Type B pancreatic cell (in vitro differentiated cells): ENCODE measurements around the gene EMID1. TPM values are rescaled to one million over a fixed set of nuclear protein-coding genes. Genes with fewer than 3 reads are reported as not detected.

ENCODE experiments used
- DNase-seq: peaks from one replicate; pipeline ENCODE4 v3.0.0; 2021; ENCODE audit warnings: mixed read lengths; ENCODE audit not compliant: unreplicated experiment; ENCODE audit errors: extremely low spot score
- H3K27ac Mint-ChIP-seq: 2 replicates; pipeline ENCODE4 v1.8.0; 2021; ENCODE audit warnings: mild to moderate bottlenecking, mixed read lengths
- H3K27me3 Mint-ChIP-seq: 2 replicates; pipeline ENCODE4 v1.8.0; 2021; ENCODE audit warnings: mixed read lengths
- H3K36me3 Mint-ChIP-seq: 2 replicates; pipeline ENCODE4 v1.8.0; 2021; ENCODE audit warnings: mixed read lengths
- H3K4me1 Mint-ChIP-seq: one replicate; pipeline ENCODE4 v1.8.0; 2021; ENCODE audit warnings: mixed read lengths; ENCODE audit not compliant: unreplicated experiment
- H3K4me3 Mint-ChIP-seq: 2 replicates; pipeline ENCODE4 v1.8.0; 2021; ENCODE audit warnings: mild to moderate bottlenecking, mixed read lengths
- H3K9me3 Mint-ChIP-seq: 2 replicates; pipeline ENCODE4 v1.8.0; 2021; ENCODE audit warnings: mixed read lengths
- CTCF ChIP-seq: fragments of 200-600 bp; sonication (generic); conservative IDR thresholded peaks from 2 replicates; pipeline ENCODE4 v1.5.0; 2021; ENCODE audit warnings: antibody characterized with exemption, mild to moderate bottlenecking
- total RNA-seq: library from RNA; stranded (reverse); gene quantifications from 2 replicates; pipeline ENCODE4 v1.2.1, GENCODE V29; 2021; ENCODE audit warnings: low replicate concordance

The EMID1 gene
- total RNA-seq, 1 donor from 2014 or later: 11.4 TPM

- Mint-ChIP-seq H3K36me3 (peaks cover 32% of the 10 kb centered on the region), H3K4me1 (no peaks in the 10 kb centered on the region), H3K9me3 (no peaks in the 10 kb centered on the region), H3K27ac (peak overlapping the region; percentile 44), H3K4me3 (no peak overlapping the region), H3K27me3 (no peaks in the 10 kb centered on the region)
- DNase-seq: no peak
- no peak for TF ChIP-seq CTCF
Measured at GRCh38 chr22:29300807-29301601, 95.3 kb downstream of the EMID1 start.

- Mint-ChIP-seq H3K4me1 (no peaks in the 10 kb centered on the region), H3K27ac (no peak overlapping the region), H3K4me3 (no peak overlapping the region), H3K27me3 (no peaks in the 10 kb centered on the region), H3K9me3 (no peaks in the 10 kb centered on the region), H3K36me3 (peaks cover 28% of the 10 kb centered on the region)
- no peak for TF ChIP-seq CTCF
- no peak for DNase-seq
Measured at GRCh38 chr22:29301716-29302401, 96.2 kb downstream of the EMID1 start.

- Mint-ChIP-seq H3K27ac (no peak overlapping the region), H3K27me3 (no peaks in the 10 kb centered on the region), H3K36me3 (peaks cover 25% of the 10 kb centered on the region), H3K9me3 (no peaks in the 10 kb centered on the region), H3K4me1 (no peaks in the 10 kb centered on the region), H3K4me3 (no peak overlapping the region)
- TF ChIP-seq CTCF: no peak
- no peak for DNase-seq
Measured at GRCh38 chr22:29302402-29302680, 96.6 kb downstream of the EMID1 start.

- Mint-ChIP-seq H3K4me3 (no peak overlapping the region), H3K27me3 (no peaks in the 10 kb centered on the region), H3K4me1 (no peaks in the 10 kb centered on the region), H3K27ac (no peak overlapping the region), H3K36me3 (peaks cover 19% of the 10 kb centered on the region), H3K9me3 (no peaks in the 10 kb centered on the region)
- DNase-seq: no peak
- TF ChIP-seq CTCF: no peak
Measured at GRCh38 chr22:29302681-29303465, 97.2 kb downstream of the EMID1 start.

- no peaks in the 10 kb centered on the region for H3K27me3 Mint-ChIP-seq
- peak overlapping the region; percentile 81 for H3K27ac Mint-ChIP-seq
- no peaks in the 10 kb centered on the region for H3K9me3 Mint-ChIP-seq
- H3K36me3 Mint-ChIP-seq: peaks cover 4% of the 10 kb centered on the region
- DNase-seq: no peak
- H3K4me3 Mint-ChIP-seq: peak overlapping the region; percentile 85
- no peaks in the 10 kb centered on the region for H3K4me1 Mint-ChIP-seq
- TF ChIP-seq CTCF: no peak
Measured at GRCh38 chr22:29305836-29306174, 100.1 kb downstream of the EMID1 start.
